ENCODE measurements around the gene CNP.

The CNP gene

GRCh38 chr17:41965694-41966462 lies 717 bp upstream of the CNP start:
- H2AFZ ChIP-seq (ENCODE audit: low read length, unreplicated experiment): peak overlapping the region; percentile 11
- H3K27ac ChIP-seq (ENCODE audit: low read depth, low read length): peak overlapping the region; percentile 13; the same call in 1 of the 2 replicates
- H3K79me2 ChIP-seq (ENCODE audit: control insufficient read depth, insufficient read depth, low read length, unreplicated experiment): peaks cover 39% of the 10 kb centered on the region
- H3K4me3 ChIP-seq (ENCODE audit: low read depth, low read length): peak overlapping the region; percentile 81
- peaks cover 12% of the 10 kb centered on the region; the same call in 1 of the 2 replicates for H3K36me3 ChIP-seq (ENCODE audit: insufficient read depth, low read length)
- H3K27me3 ChIP-seq (ENCODE audit: insufficient read depth, low read length): no peaks in the 10 kb centered on the region
- H3K4me1 ChIP-seq (ENCODE audit: control insufficient read depth, insufficient read depth, low read length, unreplicated experiment): peaks cover 24% of the 10 kb centered on the region

GRCh38 chr17:41967141-41967920 lies 736 bp downstream of the CNP start:
- H3K27me3 ChIP-seq (ENCODE audit: insufficient read depth, low read length): no peaks in the 10 kb centered on the region
- peak overlapping the region; percentile 62 for H2AFZ ChIP-seq (ENCODE audit: low read length, unreplicated experiment)
- H3K79me2 ChIP-seq (ENCODE audit: control insufficient read depth, insufficient read depth, low read length, unreplicated experiment): peaks cover 46% of the 10 kb centered on the region
- H3K27ac ChIP-seq (ENCODE audit: low read depth, low read length): peak overlapping the region; percentile 60
- H3K36me3 ChIP-seq (ENCODE audit: insufficient read depth, low read length): peaks cover 18% of the 10 kb centered on the region; the same call in 1 of the 2 replicates
- H3K4me3 ChIP-seq (ENCODE audit: low read depth, low read length): peak overlapping the region; percentile 81
- peaks cover 26% of the 10 kb centered on the region for H3K4me1 ChIP-seq (ENCODE audit: control insufficient read depth, insufficient read depth, low read length, unreplicated experiment)

DNA sequence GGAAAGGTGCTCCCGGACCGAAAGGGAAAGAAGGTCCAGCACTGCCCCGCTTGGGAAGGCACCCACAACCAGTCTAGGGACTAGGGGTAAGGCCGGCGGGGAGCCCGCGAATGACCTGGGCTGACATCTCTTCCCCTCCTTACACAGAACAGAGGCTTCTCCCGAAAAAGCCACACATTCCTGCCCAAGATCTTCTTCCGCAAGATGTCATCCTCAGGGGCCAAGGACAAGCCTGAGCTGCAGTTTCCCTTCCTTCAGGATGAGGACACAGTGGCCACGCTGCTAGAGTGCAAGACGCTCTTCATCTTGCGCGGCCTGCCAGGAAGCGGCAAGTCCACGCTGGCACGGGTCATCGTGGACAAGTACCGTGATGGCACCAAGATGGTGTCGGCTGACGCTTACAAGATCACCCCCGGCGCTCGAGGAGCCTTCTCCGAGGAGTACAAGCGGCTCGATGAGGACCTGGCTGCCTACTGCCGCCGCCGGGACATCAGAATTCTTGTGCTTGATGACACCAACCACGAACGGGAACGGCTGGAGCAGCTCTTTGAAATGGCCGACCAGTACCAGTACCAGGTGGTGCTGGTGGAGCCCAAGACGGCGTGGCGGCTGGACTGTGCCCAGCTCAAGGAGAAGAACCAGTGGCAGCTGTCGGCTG lies 1.5 kb downstream of the CNP start:
- Histone ChIP-seq H3K4me3 (ENCODE audit: low read depth, low read length) (peak overlapping the region; percentile 81), H2AFZ (ENCODE audit: low read length, unreplicated experiment) (no peak overlapping the region), H3K79me2 (ENCODE audit: control insufficient read depth, insufficient read depth, low read length, unreplicated experiment) (peaks cover 47% of the 10 kb centered on the region), H3K27ac (ENCODE audit: low read depth, low read length) (no peak overlapping the region), H3K4me1 (ENCODE audit: control insufficient read depth, insufficient read depth, low read length, unreplicated experiment) (peaks cover 26% of the 10 kb centered on the region), H3K27me3 (ENCODE audit: insufficient read depth, low read length) (no peaks in the 10 kb centered on the region), H3K36me3 (ENCODE audit: insufficient read depth, low read length) (peaks cover 25% of the 10 kb centered on the region; the same call in 1 of the 2 replicates)

GRCh38 chr17:41968676-41969075 lies 2.1 kb downstream of the CNP start:
- H3K4me1 ChIP-seq (ENCODE audit: control insufficient read depth, insufficient read depth, low read length, unreplicated experiment): peaks cover 26% of the 10 kb centered on the region
- peaks cover 25% of the 10 kb centered on the region; the same call in 1 of the 2 replicates for H3K36me3 ChIP-seq (ENCODE audit: insufficient read depth, low read length)
- H3K79me2 ChIP-seq (ENCODE audit: control insufficient read depth, insufficient read depth, low read length, unreplicated experiment): peaks cover 47% of the 10 kb centered on the region
- peak overlapping the region; percentile 81; the same call in 1 of the 2 replicates for H3K4me3 ChIP-seq (ENCODE audit: low read depth, low read length)
- H2AFZ ChIP-seq (ENCODE audit: low read length, unreplicated experiment): no peak overlapping the region
- H3K27ac ChIP-seq (ENCODE audit: low read depth, low read length): no peak overlapping the region
- no peaks in the 10 kb centered on the region for H3K27me3 ChIP-seq (ENCODE audit: insufficient read depth, low read length)

DNA sequence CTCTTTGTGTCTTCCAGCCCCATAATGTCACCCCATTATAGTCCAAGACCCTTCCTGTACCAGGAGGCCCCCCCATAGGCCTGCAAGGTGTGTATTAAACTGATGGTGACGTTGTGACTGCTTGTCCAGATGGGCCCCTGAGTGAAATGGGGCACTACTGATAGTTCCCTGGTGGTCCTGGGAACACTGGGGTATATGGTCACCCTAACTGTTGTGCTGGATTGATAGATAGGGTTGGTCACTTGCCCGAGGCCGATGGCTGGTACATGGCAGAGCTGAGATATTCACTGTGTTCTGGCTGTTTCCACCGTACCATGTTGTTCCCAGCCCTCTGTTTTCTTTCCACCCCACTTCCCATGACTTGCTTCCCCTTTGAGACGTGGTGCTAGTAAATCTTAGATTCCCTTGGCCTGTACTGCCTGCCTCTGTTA lies 4.3 kb downstream of the CNP start:
- peaks cover 24% of the 10 kb centered on the region for H3K4me1 ChIP-seq (ENCODE audit: control insufficient read depth, insufficient read depth, low read length, unreplicated experiment)
- H3K79me2 ChIP-seq (ENCODE audit: control insufficient read depth, insufficient read depth, low read length, unreplicated experiment): peaks cover 47% of the 10 kb centered on the region
- H3K36me3 ChIP-seq (ENCODE audit: insufficient read depth, low read length): peaks cover 29% of the 10 kb centered on the region; the same call in 1 of the 2 replicates

GRCh38 chr17:41971721-41972523 lies 5.3 kb downstream of the CNP start:
- Histone ChIP-seq H3K79me2 (ENCODE audit: control insufficient read depth, insufficient read depth, low read length, unreplicated experiment) (peaks cover 45% of the 10 kb centered on the region), H3K4me1 (ENCODE audit: control insufficient read depth, insufficient read depth, low read length, unreplicated experiment) (peaks cover 32% of the 10 kb centered on the region)

More for the DNA sequence above, 4.3 kb downstream of the CNP start:
- Histone ChIP-seq H2AFZ (ENCODE audit: low read length, unreplicated experiment) (no peak overlapping the region), H3K27me3 (ENCODE audit: insufficient read depth, low read length) (no peaks in the 10 kb centered on the region), H3K27ac (ENCODE audit: low read depth, low read length) (no peak overlapping the region), H3K4me3 (ENCODE audit: low read depth, low read length) (0 out of 2 replicates have a peak overlapping the region, but pooled peaks have one; percentile 6)

GRCh38 chr17:41972571-41973407 lies 6.2 kb downstream of the CNP start:
- Histone ChIP-seq H3K4me3 (ENCODE audit: low read depth, low read length) (no peak overlapping the region), H2AFZ (ENCODE audit: low read length, unreplicated experiment) (no peak overlapping the region), H3K27ac (ENCODE audit: low read depth, low read length) (no peak overlapping the region), H3K79me2 (ENCODE audit: control insufficient read depth, insufficient read depth, low read length, unreplicated experiment) (peaks cover 36% of the 10 kb centered on the region), H3K27me3 (ENCODE audit: insufficient read depth, low read length) (no peaks in the 10 kb centered on the region), H3K4me1 (ENCODE audit: control insufficient read depth, insufficient read depth, low read length, unreplicated experiment) (peaks cover 34% of the 10 kb centered on the region), H3K36me3 (ENCODE audit: insufficient read depth, low read length) (peaks cover 34% of the 10 kb centered on the region; the same call in 1 of the 2 replicates)

More at GRCh38 chr17:41971721-41972523, 5.3 kb downstream of the CNP start:
- Histone ChIP-seq H3K27me3 (ENCODE audit: insufficient read depth, low read length) (no peaks in the 10 kb centered on the region), H3K36me3 (ENCODE audit: insufficient read depth, low read length) (peaks cover 32% of the 10 kb centered on the region; the same call in 1 of the 2 replicates), H3K4me3 (ENCODE audit: low read depth, low read length) (no peak overlapping the region), H2AFZ (ENCODE audit: low read length, unreplicated experiment) (no peak overlapping the region), H3K27ac (ENCODE audit: low read depth, low read length) (no peak overlapping the region)

DNA sequence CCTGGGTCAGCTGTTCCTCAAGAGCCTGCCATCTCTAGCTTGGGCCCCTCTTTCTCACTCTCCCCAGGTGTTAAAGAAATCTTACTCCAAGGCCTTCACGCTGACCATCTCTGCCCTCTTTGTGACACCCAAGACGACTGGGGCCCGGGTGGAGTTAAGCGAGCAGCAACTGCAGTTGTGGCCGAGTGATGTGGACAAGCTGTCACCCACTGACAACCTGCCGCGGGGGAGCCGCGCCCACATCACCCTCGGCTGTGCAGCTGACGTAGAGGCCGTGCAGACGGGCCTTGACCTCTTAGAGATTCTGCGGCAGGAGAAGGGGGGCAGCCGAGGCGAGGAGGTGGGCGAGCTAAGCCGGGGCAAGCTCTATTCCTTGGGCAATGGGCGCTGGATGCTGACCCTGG lies 6.8 kb downstream of the CNP start:
- Histone ChIP-seq H3K36me3 (ENCODE audit: insufficient read depth, low read length) (peaks cover 30% of the 10 kb centered on the region; the same call in 1 of the 2 replicates), H2AFZ (ENCODE audit: low read length, unreplicated experiment) (no peak overlapping the region), H3K27me3 (ENCODE audit: insufficient read depth, low read length) (no peaks in the 10 kb centered on the region), H3K27ac (ENCODE audit: low read depth, low read length) (no peak overlapping the region), H3K79me2 (ENCODE audit: control insufficient read depth, insufficient read depth, low read length, unreplicated experiment) (peaks cover 30% of the 10 kb centered on the region), H3K4me1 (ENCODE audit: control insufficient read depth, insufficient read depth, low read length, unreplicated experiment) (peaks cover 28% of the 10 kb centered on the region), H3K4me3 (ENCODE audit: low read depth, low read length) (no peak overlapping the region)

GRCh38 chr17:41974031-41974430 lies 7.4 kb downstream of the CNP start:
- H3K36me3 ChIP-seq (ENCODE audit: insufficient read depth, low read length): peaks cover 28% of the 10 kb centered on the region; the same call in 1 of the 2 replicates
- H2AFZ ChIP-seq (ENCODE audit: low read length, unreplicated experiment): no peak overlapping the region
- H3K79me2 ChIP-seq (ENCODE audit: control insufficient read depth, insufficient read depth, low read length, unreplicated experiment): peaks cover 24% of the 10 kb centered on the region
- H3K4me1 ChIP-seq (ENCODE audit: control insufficient read depth, insufficient read depth, low read length, unreplicated experiment): peaks cover 24% of the 10 kb centered on the region
- no peak overlapping the region for H3K4me3 ChIP-seq (ENCODE audit: low read depth, low read length)
- no peaks in the 10 kb centered on the region for H3K27me3 ChIP-seq (ENCODE audit: insufficient read depth, low read length)
- no peak overlapping the region for H3K27ac ChIP-seq (ENCODE audit: low read depth, low read length)
